Measurements from ENCODE around the gene ORAI1. TPM values are rescaled to one million over a fixed set of nuclear protein-coding genes. Genes with fewer than 3 reads are reported as not detected.
"Not testable (repeated sequence)": the region's sequence is repeated elsewhere in the genome, so short reads cannot be mapped to it uniquely, and the experiment has no call there.

The ORAI1 gene
- total and polyA plus RNA-seq, 12 donors: 1.9 to 16.1 (median 6.9) TPM

GRCh38 chr12:121673013-121673511 lies 46.7 kb downstream of the ORAI1 start:
- DNase-seq: peak in 4 of 7 donors; percentile 19 to 72 (median 36)
- intact Hi-C loops (cut with DNase I): loop anchor here in 1 of 2 donors (10.0 kb wide), 1 partner anchor 178 kb away; no protein-coding TSS in a partner anchor
- H3K4me1 ChIP-seq (replicated peaks in 1 of 2): peaks cover 0 to 14% of the 10 kb centered on the region in 2 donors

GRCh38 chr12:121676190-121676589 lies 49.9 kb downstream of the ORAI1 start:
- H3K9me3 ChIP-seq (replicated peaks in 1 of 3): no peaks in the 10 kb centered on the region
- H3K27ac ChIP-seq: no peak overlapping the region
- no peaks in the 10 kb centered on the region for H3K36me3 ChIP-seq (replicated peaks in 1 of 2)
- H3K27me3 ChIP-seq: no peaks in the 10 kb centered on the region
- no peak overlapping the region for H3K4me3 ChIP-seq
- WGBS, 4 donors: 92 to 99% (median 96%) methylated on average over 5 of the region's 5 CpGs
- TF ChIP-seq CTCF (IDR thresholded peaks at IDR 0.05) (no peak), POLR2A (IDR thresholded peaks at IDR 0.05) (no peak)
- DNase-seq: no peak
- intact Hi-C loops (cut with DNase I): loop anchor here (5.0 to 10.0 kb wide), 3 partner anchors 124 to 181 kb away; no protein-coding TSS in a partner anchor
- H3K4me1 ChIP-seq (replicated peaks in 1 of 2): peaks cover 0 to 14% of the 10 kb centered on the region in 2 donors

More at GRCh38 chr12:121673013-121673511, 46.7 kb downstream of the ORAI1 start:
- Histone ChIP-seq H3K36me3 (replicated peaks in 1 of 2) (no peaks in the 10 kb centered on the region), H3K27me3 (no peaks in the 10 kb centered on the region), H3K4me3 (peak overlapping the region in 1 of 4 donors; percentile 60), H3K9me3 (replicated peaks in 1 of 3) (no peaks in the 10 kb centered on the region), H3K27ac (peak overlapping the region in 2 of 5 donors; percentile 2 to 3)
- 51 to 64% (median 56%) methylated on average over 12 of the region's 12 CpGs for WGBS, 4 donors
- TF ChIP-seq CTCF (IDR thresholded peaks at IDR 0.05): no peak
- TF ChIP-seq POLR2A (IDR thresholded peaks at IDR 0.05): no peak

GRCh38 chr12:121678305-121678704 lies 52.0 kb downstream of the ORAI1 start:
- no peak overlapping the region for H3K4me3 ChIP-seq
- no peak for DNase-seq
- no peaks in the 10 kb centered on the region for H3K9me3 ChIP-seq (replicated peaks in 1 of 3)
- H3K36me3 ChIP-seq (replicated peaks in 1 of 2): no peaks in the 10 kb centered on the region
- H3K4me1 ChIP-seq (replicated peaks in 1 of 2): peaks cover 0 to under 1% of the 10 kb centered on the region in 2 donors
- WGBS, 4 donors: 81 to 94% (median 85%) methylated on average over 3 of the region's 3 CpGs
- H3K27me3 ChIP-seq: no peaks in the 10 kb centered on the region
- intact Hi-C loops (cut with DNase I): loop anchor here (2.0 to 10.0 kb wide), 4 partner anchors 122 to 184 kb away; no protein-coding TSS in a partner anchor
- no peak overlapping the region for H3K27ac ChIP-seq
- no peak for TF ChIP-seq POLR2A (IDR thresholded peaks at IDR 0.05)
- TF ChIP-seq CTCF (IDR thresholded peaks at IDR 0.05): no peak

- WGBS, 4 donors: 77 to 83% (median 81%) methylated on average over 4 to 9 of the region's 9 CpGs
- Histone ChIP-seq H3K27ac (no peak overlapping the region), H3K36me3 (replicated peaks in 1 of 2) (no peaks in the 10 kb centered on the region), H3K9me3 (replicated peaks in 1 of 3) (no peaks in the 10 kb centered on the region), H3K4me3 (no peak overlapping the region), H3K27me3 (no peaks in the 10 kb centered on the region), H3K4me1 (replicated peaks in 1 of 2) (no peaks in the 10 kb centered on the region)
- TF ChIP-seq POLR2A (IDR thresholded peaks at IDR 0.05): no peak
- DNase-seq: no peak
- intact Hi-C loops (cut with DNase I): loop anchor here (2.0 to 10.0 kb wide), 4 partner anchors 122 to 184 kb away; no protein-coding TSS in a partner anchor
Observed at GRCh38 chr12:121678716-121679300, 52.5 kb downstream of the ORAI1 start.

GRCh38 chr12:121679661-121680197 lies 53.4 kb downstream of the ORAI1 start:
- H3K36me3 ChIP-seq (replicated peaks in 1 of 2); H3K4me3 ChIP-seq; H3K4me1 ChIP-seq (replicated peaks in 1 of 2); DNase-seq; H3K27ac ChIP-seq; H3K27me3 ChIP-seq; H3K9me3 ChIP-seq (replicated peaks in 1 of 3): not testable (repeated sequence)
- intact Hi-C loops (cut with DNase I): loop anchor here (2.0 to 10.0 kb wide), 4 partner anchors 123 to 185 kb away; no protein-coding TSS in a partner anchor
- 82 to 90% (median 84%) methylated on average over 13 of the region's 13 CpGs for WGBS, 4 donors
